ENCODE results near the gene TPCN2. TPM values are rescaled to one million over a fixed set of nuclear protein-coding genes. Genes with fewer than 3 reads are reported as not detected.
A peak's percentile ranks its signal among the peaks of the same experiment; 100 is the strongest.

Gene TPCN2
- total RNA-seq, 1 donor from 2014 or later: 6.3 TPM

- TF ChIP-seq, protein P1, sequence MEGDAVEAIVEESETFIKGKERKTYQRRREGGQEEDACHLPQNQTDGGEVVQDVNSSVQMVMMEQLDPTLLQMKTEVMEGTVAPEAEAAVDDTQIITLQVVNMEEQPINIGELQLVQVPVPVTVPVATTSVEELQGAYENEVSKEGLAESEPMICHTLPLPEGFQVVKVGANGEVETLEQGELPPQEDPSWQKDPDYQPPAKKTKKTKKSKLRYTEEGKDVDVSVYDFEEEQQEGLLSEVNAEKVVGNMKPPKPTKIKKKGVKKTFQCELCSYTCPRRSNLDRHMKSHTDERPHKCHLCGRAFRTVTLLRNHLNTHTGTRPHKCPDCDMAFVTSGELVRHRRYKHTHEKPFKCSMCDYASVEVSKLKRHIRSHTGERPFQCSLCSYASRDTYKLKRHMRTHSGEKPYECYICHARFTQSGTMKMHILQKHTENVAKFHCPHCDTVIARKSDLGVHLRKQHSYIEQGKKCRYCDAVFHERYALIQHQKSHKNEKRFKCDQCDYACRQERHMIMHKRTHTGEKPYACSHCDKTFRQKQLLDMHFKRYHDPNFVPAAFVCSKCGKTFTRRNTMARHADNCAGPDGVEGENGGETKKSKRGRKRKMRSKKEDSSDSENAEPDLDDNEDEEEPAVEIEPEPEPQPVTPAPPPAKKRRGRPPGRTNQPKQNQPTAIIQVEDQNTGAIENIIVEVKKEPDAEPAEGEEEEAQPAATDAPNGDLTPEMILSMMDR (conservative IDR thresholded peaks at IDR 0.05; ENCODE audit: low read depth, low read length): no peak
- no peak for DNase-seq (ENCODE audit: low read depth)
- no peak overlapping the region for H3K4me3 ChIP-seq (ENCODE audit: low read depth, low read length)
These were observed 47.7 kb downstream of the TPCN2 start for GRCh38 chr11:69096473-69096872.

- TF ChIP-seq, protein P1 (conservative IDR thresholded peaks at IDR 0.05; ENCODE audit: low read depth, low read length): no peak
- DNase-seq (ENCODE audit: low read depth): no peak
- no peak overlapping the region for H3K4me3 ChIP-seq (ENCODE audit: low read depth, low read length)
These were observed 48.5 kb downstream of the TPCN2 start for GRCh38 chr11:69097263-69097662.

- TF ChIP-seq, protein P1 (conservative IDR thresholded peaks at IDR 0.05; ENCODE audit: low read depth, low read length): no peak
- DNase-seq (ENCODE audit: low read depth): no peak
These were observed 50.4 kb downstream of the TPCN2 start for GRCh38 chr11:69099180-69099579.

DNA sequence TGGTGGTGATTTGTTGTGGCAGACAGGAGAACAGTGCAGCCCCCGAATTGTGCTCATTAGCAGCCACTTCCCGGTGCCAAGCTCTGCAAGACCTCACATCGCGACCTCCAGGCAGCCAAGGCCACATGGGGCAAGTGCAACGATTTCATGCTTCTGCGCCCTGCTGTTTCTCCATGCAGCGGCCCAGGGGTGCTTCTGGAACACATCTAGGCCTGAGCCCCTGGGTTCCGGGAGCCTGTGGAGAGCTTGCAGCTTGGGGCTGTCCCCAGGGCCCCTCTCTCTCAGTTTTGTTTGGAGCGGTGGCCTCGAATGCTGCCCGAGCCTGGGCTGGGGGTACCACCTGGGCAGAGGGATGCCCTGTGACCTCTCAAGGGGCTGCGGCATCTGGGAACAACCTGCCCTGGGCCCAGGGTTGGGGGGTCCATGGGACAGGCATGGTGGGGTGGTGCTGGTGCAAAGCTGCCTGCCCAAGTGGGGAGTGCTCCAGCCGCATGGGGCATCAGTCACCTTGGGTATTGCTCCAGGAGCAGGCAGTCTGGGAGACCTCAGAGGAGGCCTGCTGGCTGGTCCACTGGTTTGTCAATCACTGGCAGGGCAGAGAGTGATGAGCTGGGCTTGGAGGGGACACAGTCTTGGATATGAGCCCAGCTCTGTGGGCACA is 51.9 kb downstream of the TPCN2 start:
- DNase-seq (ENCODE audit: low read depth): no peak
- H3K4me3 ChIP-seq (ENCODE audit: low read depth, low read length): no peak overlapping the region
- TF ChIP-seq, protein P1 (conservative IDR thresholded peaks at IDR 0.05; ENCODE audit: low read depth, low read length): no peak

More at GRCh38 chr11:69099180-69099579, 50.4 kb downstream of the TPCN2 start:
- H3K4me3 ChIP-seq (ENCODE audit: low read depth, low read length): no peak overlapping the region

DNA sequence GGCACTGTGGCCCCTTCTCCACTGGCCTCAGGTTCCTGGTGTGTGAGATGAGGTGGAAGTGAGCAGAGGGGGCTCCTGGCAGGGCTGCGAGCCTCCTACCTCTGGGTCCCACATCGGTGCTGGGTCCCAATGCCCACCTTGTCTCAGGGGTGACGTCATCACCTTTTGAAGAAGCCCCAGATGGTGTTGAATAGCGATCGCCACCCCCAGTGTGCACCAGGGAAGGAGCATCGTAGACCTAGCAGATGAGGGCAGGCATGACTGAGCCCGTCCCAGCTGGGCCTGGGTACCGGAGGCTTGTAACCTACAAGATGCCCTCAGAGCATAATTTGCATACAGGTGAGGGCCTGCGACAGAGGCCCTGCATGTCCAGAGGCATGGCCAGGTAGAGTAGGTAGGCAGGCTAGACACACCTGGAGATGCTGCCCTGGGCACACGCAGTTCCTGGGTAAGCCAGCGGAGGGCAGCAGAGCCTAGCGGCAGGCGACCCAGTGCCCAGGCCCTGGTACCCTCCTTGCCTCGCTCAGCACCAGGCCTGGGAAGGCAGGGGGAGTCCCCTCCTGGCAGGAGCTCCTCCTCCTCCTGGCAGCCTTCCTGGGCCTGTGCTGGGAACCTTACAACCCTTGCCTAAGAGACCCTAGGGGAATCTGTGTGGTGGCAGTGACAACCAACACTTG is 52.5 kb downstream of the TPCN2 start:
- no peak for DNase-seq (ENCODE audit: low read depth)
- H3K4me3 ChIP-seq (ENCODE audit: low read depth, low read length): no peak overlapping the region
- TF ChIP-seq, protein P1 (conservative IDR thresholded peaks at IDR 0.05; ENCODE audit: low read depth, low read length): peak; percentile 97

GRCh38 chr11:69101792-69102695 is 53.3 kb downstream of the TPCN2 start:
- DNase-seq (ENCODE audit: low read depth): no peak
- TF ChIP-seq, protein P1 (conservative IDR thresholded peaks at IDR 0.05; ENCODE audit: low read depth, low read length): no peak
- no peak overlapping the region for H3K4me3 ChIP-seq (ENCODE audit: low read depth, low read length)

All from epithelial cell of proximal tubule (primary cell).